Immature natural killer cell (primary cell): ENCODE data around the gene SOX5. TPM values are rescaled to one million over a fixed set of nuclear protein-coding genes. Genes with fewer than 3 reads are reported as not detected.
"Not testable (repeated sequence)": the region's sequence is repeated elsewhere in the genome, so short reads cannot be mapped to it uniquely, and the experiment has no call there.

Experiments used
- DNase-seq, 3 donors: peaks; one replicate each; pipeline ENCODE4 v3.0.0; 2022; ENCODE audit warnings: mixed read lengths in 1 of 3
- H3K27ac Mint-ChIP-seq, 6 donors: one replicate each; pipeline ENCODE4 v1.8.0; 2020; ENCODE audit warnings: mixed read lengths in 6 of 6, mild to moderate bottlenecking in 5 of 6, inconsistent platforms in 4 of 6, moderate library complexity in 3 of 6
- H3K27me3 Mint-ChIP-seq, 3 donors: one replicate each; pipeline ENCODE4 v1.8.0; 2020 to 2021; ENCODE audit warnings: low read depth in 3 of 3, mild to moderate bottlenecking in 3 of 3, mixed read lengths in 3 of 3, moderate library complexity in 3 of 3, inconsistent platforms in 1 of 3
- H3K36me3 Mint-ChIP-seq, 3 donors: one replicate each; pipeline ENCODE4 v1.8.0; 2020; ENCODE audit warnings: mixed read lengths in 3 of 3, inconsistent platforms in 2 of 3, mild to moderate bottlenecking in 2 of 3
- H3K4me1 Mint-ChIP-seq, 2 donors: one replicate each; pipeline ENCODE4 v1.8.0; 2020; ENCODE audit warnings: inconsistent platforms in 2 of 2, mild to moderate bottlenecking in 2 of 2, mixed read lengths in 2 of 2, moderate library complexity in 1 of 2
- H3K4me3 Mint-ChIP-seq, 5 donors: one replicate each; pipeline ENCODE4 v1.8.0; 2020; ENCODE audit warnings: mild to moderate bottlenecking in 5 of 5, mixed read lengths in 5 of 5, inconsistent platforms in 3 of 5, moderate library complexity in 3 of 5
- H3K9me3 Mint-ChIP-seq, 6 donors: one replicate each; pipeline ENCODE4 v1.8.0; 2020; ENCODE audit warnings: mild to moderate bottlenecking in 6 of 6, mixed read lengths in 6 of 6, inconsistent platforms in 4 of 6, moderate library complexity in 3 of 6
- polyA plus RNA-seq, 3 donors: library from polyadenylated mRNA; unstranded; fragments of 300-500 nt; fragmentation: Illumina TruSeq; gene quantifications; one replicate each; pipeline ENCODE4 v1.2.3, GENCODE V29; 2021

The SOX5 gene
- polyA plus RNA-seq, 3 donors from 2014 or later: not detected

- DNase-seq: no peak
- Mint-ChIP-seq H3K27ac (no peak overlapping the region), H3K36me3 (peaks cover 0 to 3% (median 0%) of the 10 kb centered on the region in 3 donors), H3K4me1 (no peaks in the 10 kb centered on the region), H3K4me3 (no peak overlapping the region), H3K27me3 (peaks cover 0 to 3% (median 2%) of the 10 kb centered on the region in 3 donors), H3K9me3 (peaks cover 7 to 35% (median 23%) of the 10 kb centered on the region in 6 donors)
These were observed 444.6 kb downstream of the SOX5 start for GRCh38 chr12:23504641-23505399.

- Mint-ChIP-seq H3K36me3 (peaks cover 0 to 3% (median 0%) of the 10 kb centered on the region in 3 donors), H3K4me3 (no peak overlapping the region), H3K27me3 (peaks cover 0 to 3% (median 2%) of the 10 kb centered on the region in 3 donors), H3K27ac (no peak overlapping the region), H3K4me1 (no peaks in the 10 kb centered on the region), H3K9me3 (peaks cover 7 to 35% (median 18%) of the 10 kb centered on the region in 6 donors)
- DNase-seq: no peak
These were observed 445.4 kb downstream of the SOX5 start for GRCh38 chr12:23504043-23504442.

- Mint-ChIP-seq H3K4me1 (no peaks in the 10 kb centered on the region), H3K27ac (no peak overlapping the region), H3K9me3 (peaks cover 11 to 39% (median 20%) of the 10 kb centered on the region in 6 donors), H3K27me3 (peaks cover 2 to 3% (median 2%) of the 10 kb centered on the region in 3 donors), H3K36me3 (peaks cover 0 to 3% (median 1%) of the 10 kb centered on the region in 3 donors), H3K4me3 (no peak overlapping the region)
- DNase-seq: no peak
These were observed 445.9 kb downstream of the SOX5 start for GRCh38 chr12:23503544-23503943.

- H3K27ac Mint-ChIP-seq: no peak overlapping the region
These were observed 447.2 kb downstream of the SOX5 start for GRCh38 chr12:23502259-23502658.

GRCh38 chr12:23495472-23495871 is 454.0 kb downstream of the SOX5 start:
- Mint-ChIP-seq H3K4me1 (no peaks in the 10 kb centered on the region), H3K27me3 (peaks cover 0 to 2% (median 0%) of the 10 kb centered on the region in 3 donors), H3K27ac (no peak overlapping the region), H3K36me3 (peaks cover 0 to 5% (median 0%) of the 10 kb centered on the region in 3 donors), H3K4me3 (no peak overlapping the region), H3K9me3 (peaks cover 9 to 26% (median 12%) of the 10 kb centered on the region in 6 donors)
- DNase-seq: no peak

More at GRCh38 chr12:23502259-23502658, 447.2 kb downstream of the SOX5 start:
- DNase-seq: no peak
- Mint-ChIP-seq H3K27me3 (peaks cover 2 to 3% (median 2%) of the 10 kb centered on the region in 3 donors), H3K9me3 (peaks cover 11 to 44% (median 21%) of the 10 kb centered on the region in 6 donors), H3K4me1 (no peaks in the 10 kb centered on the region), H3K36me3 (peaks cover 0 to 5% (median 3%) of the 10 kb centered on the region in 3 donors), H3K4me3 (no peak overlapping the region)

- DNase-seq: no peak
- Mint-ChIP-seq H3K27ac (no peak overlapping the region), H3K4me3 (no peak overlapping the region), H3K9me3 (peaks cover 6 to 26% (median 10%) of the 10 kb centered on the region in 6 donors), H3K4me1 (no peaks in the 10 kb centered on the region), H3K27me3 (peaks cover 0 to 2% (median 0%) of the 10 kb centered on the region in 3 donors), H3K36me3 (peaks cover 0 to 5% (median 0%) of the 10 kb centered on the region in 3 donors)
These were observed 455.8 kb downstream of the SOX5 start for GRCh38 chr12:23493672-23494071.

- not testable (repeated sequence) for H3K4me3 Mint-ChIP-seq, H3K36me3 Mint-ChIP-seq, H3K27ac Mint-ChIP-seq, H3K4me1 Mint-ChIP-seq, DNase-seq, H3K27me3 Mint-ChIP-seq
- peaks cover 6 to 34% (median 9%) of the 10 kb centered on the region in 6 donors for H3K9me3 Mint-ChIP-seq
These were observed 458.4 kb downstream of the SOX5 start for GRCh38 chr12:23491029-23491428.

- Mint-ChIP-seq H3K4me3 (no peak overlapping the region), H3K27me3 (peaks cover 0 to 3% (median 0%) of the 10 kb centered on the region in 3 donors), H3K4me1 (no peaks in the 10 kb centered on the region), H3K27ac (no peak overlapping the region), H3K36me3 (no peaks in the 10 kb centered on the region), H3K9me3 (peaks cover 6 to 30% (median 13%) of the 10 kb centered on the region in 6 donors)
- DNase-seq: no peak
These were observed 461.3 kb downstream of the SOX5 start for GRCh38 chr12:23488130-23488529.

- H3K27ac Mint-ChIP-seq: no peak overlapping the region
These were observed 465.2 kb downstream of the SOX5 start for GRCh38 chr12:23484238-23484637.

GRCh38 chr12:23482571-23482970 is 466.9 kb downstream of the SOX5 start:
- Mint-ChIP-seq H3K4me3 (no peak overlapping the region), H3K9me3 (peaks cover 5 to 48% (median 15%) of the 10 kb centered on the region in 6 donors), H3K27ac (no peak overlapping the region), H3K27me3 (peaks cover 0 to 5% (median 0%) of the 10 kb centered on the region in 3 donors), H3K36me3 (no peaks in the 10 kb centered on the region), H3K4me1 (no peaks in the 10 kb centered on the region)
- no peak for DNase-seq

More at GRCh38 chr12:23484238-23484637, 465.2 kb downstream of the SOX5 start:
- Mint-ChIP-seq H3K9me3 (peaks cover 3 to 37% (median 10%) of the 10 kb centered on the region in 6 donors), H3K4me3 (no peak overlapping the region), H3K4me1 (no peaks in the 10 kb centered on the region), H3K27me3 (peaks cover 0 to 5% (median 0%) of the 10 kb centered on the region in 3 donors), H3K36me3 (no peaks in the 10 kb centered on the region)
- no peak for DNase-seq
